ENCODE measurements around the gene SOX6. TPM values are rescaled to one million over a fixed set of nuclear protein-coding genes. Genes with fewer than 3 reads are reported as not detected.
A peak's percentile ranks its signal among the peaks of the same experiment; 100 is the strongest.

The SOX6 gene
- polyA plus RNA-seq, 4 donors: 5.6 to 23.2 (median 21.1) TPM

DNA sequence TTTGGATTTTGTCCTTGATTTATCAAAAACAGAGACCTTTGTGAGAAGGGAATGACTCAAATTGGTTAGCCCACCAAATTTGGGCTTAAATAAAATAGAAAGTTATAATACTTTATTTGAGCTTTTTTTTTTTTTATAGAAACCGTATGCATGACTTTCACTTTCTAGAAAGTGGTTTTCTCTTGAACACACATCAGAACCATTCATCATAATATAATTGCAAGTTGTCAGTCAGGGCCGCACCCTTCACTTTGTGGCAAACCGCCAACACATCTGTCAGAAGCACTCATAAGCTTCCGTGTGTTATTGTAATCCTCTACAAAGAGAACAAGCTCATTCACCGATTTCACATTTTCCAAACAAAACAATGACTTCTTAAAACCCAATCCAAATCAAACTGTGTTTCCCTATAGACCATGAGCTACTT, 76.1 kb downstream of the SOX6 start:
- DNase-seq (ENCODE audit: low read depth in 4 of 4, low spot score in 3 of 4): no peak

DNA sequence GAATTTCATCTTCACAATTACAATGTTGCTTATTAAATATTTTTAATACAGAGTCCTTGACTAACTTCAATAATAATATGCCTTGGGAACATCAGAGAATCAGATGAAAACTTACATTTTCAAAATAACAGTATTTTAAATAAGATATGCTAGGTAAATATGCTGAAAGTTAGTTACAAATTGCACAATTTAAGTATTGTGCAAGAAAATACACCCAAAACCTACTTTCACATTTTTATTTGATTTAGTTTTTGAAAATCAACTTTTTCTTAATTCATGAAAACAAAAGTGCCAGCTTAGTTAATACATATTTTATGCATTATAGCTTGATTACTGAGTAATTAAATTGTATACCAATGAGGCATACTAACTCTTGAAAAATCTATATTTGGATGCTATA, 76.8 kb downstream of the SOX6 start:
- no peak for DNase-seq (ENCODE audit: low read depth in 4 of 4, low spot score in 3 of 4)

DNA sequence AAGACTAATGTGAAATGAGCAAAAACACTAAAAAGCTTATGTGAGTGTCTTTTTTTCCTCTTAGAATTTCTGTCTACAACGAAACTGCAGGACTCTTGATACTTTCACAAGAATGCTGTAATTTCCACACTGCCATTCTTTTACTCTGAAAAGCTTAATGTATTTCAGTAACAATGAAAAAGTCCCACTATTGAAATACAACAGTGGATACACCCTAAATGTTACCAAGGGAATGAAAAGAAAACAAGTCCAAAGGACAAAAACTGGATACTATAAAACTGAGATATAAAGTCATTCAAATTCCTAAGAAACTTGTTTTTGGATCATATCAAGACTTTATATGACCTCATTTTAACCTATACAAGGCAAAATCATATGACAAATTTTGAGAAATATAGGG, 77.4 kb downstream of the SOX6 start:
- no peak for DNase-seq (ENCODE audit: low read depth in 4 of 4, low spot score in 3 of 4)

DNA sequence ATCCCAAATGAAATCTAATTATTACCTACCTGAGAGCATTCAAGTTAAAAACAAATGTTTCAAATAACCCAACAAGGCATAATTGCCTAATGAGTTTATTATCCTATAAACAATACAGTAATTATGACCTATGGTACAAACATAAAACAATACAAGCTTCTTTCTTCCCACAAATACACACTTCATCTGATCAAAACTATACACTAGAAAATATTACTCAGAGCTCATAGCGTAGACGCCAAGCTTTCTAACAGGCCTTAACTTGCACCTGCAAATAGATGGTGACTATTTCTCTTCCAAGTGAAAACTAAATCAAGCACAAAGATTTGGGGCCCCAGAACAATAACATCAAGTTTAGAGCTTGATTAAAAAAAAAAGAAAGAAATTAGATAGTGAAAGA, 78.1 kb downstream of the SOX6 start:
- no peak for DNase-seq (ENCODE audit: low read depth in 4 of 4, low spot score in 3 of 4)

DNA sequence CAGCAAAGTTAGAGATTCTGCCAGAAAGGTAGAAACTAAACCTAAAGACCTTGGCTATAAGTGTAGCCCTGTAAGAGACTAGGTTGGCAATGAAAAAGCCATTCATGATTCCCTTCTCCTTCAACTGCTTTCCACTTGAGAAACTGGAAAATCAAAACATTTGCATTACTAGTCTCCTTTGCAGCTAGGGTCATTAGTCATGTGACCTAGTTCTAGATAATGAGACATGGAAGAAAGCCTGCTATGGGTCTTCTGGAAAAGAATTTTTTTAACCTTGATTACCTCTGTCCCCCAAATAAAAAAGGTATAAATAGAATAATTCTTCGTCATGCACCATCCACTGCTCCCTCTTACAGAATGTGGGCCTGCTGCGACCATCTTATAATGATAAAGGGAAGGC, 80.1 kb downstream of the SOX6 start:
- DNase-seq (ENCODE audit: low read depth in 4 of 4, low spot score in 3 of 4): no peak

DNA sequence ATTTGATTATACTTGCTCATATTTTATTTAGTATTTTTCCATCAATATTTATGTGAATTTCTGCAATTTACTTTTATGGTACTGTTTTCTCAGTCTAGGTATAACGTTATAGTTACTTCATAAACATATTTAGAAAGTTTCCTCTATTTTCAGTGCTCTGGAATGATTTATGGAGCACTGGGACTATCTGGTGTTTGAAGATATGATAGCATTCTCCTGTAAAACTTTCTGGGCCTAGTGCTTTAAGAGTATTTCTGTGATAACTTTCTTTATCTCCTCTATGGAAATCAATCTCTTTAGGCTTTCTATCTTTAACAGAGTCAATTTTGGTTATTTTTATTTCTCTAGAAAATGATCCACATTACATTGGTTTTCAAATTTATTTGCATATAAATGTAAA, 85.1 kb downstream of the SOX6 start:
- DNase-seq (ENCODE audit: low read depth in 4 of 4, low spot score in 3 of 4): no peak

DNA sequence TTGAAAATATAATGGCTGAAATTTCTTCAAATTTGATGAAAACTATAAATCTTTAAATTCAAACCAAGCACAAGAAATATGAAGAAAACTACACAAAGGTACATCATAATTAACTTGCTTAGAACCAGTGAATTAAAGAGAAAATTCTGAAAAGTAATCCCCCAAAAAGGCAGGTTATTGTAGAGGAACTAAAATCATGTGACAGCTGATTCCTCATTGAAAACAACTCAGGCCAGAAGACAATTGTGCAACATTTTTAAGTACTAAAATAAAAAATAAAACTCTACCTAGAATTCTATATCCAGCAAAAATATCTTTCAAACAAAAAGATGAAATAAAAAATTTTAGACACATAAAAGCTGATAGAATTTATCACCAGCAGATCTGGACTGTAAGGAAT, 90.3 kb downstream of the SOX6 start:
- DNase-seq (ENCODE audit: low read depth in 4 of 4, low spot score in 3 of 4): no peak

DNA sequence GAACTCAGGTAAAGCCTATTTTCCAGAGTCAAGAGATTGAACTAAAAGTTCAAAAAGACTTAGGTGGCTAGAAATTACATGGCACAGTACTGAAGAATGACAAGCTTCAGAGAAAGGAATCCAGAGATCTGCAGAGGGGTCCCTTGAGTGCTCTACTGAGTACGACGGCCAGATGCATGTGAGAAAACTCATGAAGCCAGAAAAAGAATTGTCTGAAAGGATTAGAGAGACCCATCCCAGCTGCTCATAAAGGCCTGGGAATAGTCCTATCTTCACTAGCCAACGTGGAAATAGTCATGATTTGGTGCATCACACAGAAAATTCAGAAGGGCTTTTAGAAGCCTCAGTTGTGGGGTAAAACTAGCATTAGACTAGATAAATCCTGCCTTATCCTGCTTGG, 91.3 kb downstream of the SOX6 start:
- no peak for DNase-seq (ENCODE audit: low read depth in 4 of 4, low spot score in 3 of 4)

DNA sequence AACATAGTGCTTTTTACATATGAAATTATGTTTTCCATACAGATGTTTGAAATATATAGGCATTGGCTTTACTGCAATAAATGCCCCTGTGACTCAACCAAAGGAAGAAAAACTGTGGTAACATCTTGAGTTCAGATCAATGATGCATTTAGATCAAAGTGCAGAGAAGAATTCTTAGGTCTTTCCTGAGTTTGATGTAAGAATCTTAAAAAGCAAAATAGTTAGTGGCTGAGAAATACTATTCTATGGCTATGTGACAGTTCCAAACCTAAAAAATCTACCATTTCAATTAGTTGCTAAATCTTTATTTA, 93.7 kb downstream of the SOX6 start:
- DNase-seq (ENCODE audit: low read depth in 4 of 4, low spot score in 3 of 4): no peak

DNA sequence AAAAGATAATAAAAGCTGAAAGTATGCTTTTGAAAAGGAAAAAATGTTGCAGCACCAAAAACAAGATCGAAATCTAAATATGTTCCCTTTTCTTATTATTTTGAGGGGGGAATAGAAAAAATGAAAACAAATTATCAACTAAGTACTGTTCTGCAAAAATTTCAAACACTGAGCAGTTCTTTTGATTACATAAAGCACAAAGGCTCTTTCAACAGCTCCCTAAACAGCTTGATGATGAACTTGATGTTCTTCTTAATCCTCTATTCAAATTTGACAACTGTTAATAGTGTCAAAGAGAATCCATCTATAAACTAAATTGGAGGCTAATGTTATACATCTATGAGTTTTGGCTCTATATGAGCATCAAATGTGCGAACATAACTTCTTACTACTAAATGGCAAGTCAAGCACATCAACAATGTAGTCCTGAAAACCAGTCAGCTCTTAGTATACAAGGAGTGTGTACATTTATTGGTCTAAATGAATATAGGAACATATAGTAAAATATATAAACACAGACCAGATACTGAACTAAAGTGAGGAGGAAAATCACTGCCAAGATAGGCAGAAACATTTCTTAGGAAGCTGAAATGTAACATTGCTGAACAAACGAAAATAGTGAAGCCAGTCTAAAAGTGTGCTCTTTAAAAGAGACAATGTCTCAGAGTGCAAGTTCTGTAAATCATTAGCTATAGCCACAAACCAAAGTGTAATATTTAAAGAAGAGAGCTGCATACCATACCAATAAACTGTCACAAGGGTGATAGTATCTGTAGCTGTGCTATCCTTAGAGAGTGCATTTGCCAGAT, 94.3 kb downstream of the SOX6 start:
- peak in 1 of 4 donors; percentile 10 for DNase-seq (ENCODE audit: low read depth in 4 of 4, low spot score in 3 of 4)

DNA sequence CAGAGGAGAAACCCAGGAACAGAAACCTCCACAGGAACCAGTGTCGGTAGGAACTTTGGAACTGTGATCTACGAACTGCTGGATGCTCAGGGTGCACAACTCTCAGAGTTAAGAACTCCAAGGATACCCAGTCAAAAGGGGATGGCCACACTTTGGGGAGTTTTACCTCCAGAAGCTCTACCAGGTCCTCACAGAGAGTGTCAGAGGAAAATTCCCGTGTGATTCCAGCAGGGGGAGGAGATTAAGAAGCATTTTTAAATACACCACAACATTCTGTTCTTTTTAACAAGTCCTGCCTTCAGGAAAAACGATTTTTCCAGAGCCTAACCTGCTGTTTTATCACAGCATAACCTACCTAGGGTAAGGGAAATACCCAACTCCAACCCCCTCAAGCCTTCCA, 104.0 kb downstream of the SOX6 start:
- no peak for DNase-seq (ENCODE audit: low read depth in 4 of 4, low spot score in 3 of 4)

DNA sequence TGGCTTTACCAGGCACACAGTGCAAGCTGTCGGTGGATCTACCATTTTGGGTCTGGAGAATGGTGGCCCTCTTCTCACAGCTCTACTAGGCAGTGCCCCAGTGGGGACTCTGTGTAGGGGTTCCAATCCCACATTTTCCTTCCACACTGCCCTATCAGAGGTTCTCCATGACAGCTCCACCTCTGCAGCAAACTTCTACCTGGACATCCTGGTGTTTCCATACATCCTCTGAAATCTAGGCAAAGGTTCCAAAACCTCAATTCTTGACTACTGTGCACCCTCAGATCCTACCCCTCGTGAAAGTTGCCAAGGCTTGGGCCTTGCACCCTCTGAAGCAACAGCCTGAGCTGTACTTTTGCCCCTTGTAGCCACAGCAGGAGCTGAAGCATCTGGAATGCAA, 108.1 kb downstream of the SOX6 start:
- DNase-seq (ENCODE audit: low read depth in 4 of 4, low spot score in 3 of 4): no peak

DNA sequence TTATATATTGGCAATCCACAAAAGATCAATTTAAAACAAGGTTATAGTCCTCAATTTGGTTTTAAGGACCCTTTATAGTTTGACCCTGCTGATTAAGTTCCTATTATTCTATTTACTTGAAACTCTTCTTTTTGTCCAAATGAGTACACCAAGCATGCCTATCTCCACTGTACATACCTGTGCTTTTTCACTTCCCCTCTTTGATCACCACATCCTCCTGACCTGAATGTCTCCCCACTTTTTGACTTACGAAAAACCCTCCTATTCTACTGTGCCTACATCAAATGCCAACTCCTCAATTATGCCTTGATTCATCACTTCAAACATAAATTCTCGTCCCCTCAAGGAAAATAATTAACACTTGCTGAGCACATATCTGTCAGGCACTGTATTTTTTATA, 113.5 kb downstream of the SOX6 start:
- DNase-seq (ENCODE audit: low read depth in 4 of 4, low spot score in 3 of 4): no peak

DNA sequence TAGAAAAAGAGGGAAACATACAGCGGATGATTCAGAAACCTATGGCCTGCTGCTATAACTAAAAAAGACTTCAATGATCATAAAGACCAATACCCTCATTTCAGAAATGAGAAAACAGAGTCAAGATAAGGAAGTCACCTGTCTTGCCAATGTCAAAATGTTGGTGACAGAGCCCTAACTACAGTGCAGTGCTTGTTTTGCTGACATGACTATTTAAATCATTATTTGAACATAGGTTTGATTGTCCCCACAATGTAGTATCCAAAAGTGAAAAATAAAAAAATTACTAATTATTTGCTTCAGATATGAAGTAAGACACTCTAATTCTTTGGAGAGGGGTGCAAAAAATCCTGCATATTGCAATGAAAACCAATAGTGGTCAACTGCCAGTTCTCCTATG, 115.7 kb downstream of the SOX6 start:
- no peak for DNase-seq (ENCODE audit: low read depth in 4 of 4, low spot score in 3 of 4)

DNA sequence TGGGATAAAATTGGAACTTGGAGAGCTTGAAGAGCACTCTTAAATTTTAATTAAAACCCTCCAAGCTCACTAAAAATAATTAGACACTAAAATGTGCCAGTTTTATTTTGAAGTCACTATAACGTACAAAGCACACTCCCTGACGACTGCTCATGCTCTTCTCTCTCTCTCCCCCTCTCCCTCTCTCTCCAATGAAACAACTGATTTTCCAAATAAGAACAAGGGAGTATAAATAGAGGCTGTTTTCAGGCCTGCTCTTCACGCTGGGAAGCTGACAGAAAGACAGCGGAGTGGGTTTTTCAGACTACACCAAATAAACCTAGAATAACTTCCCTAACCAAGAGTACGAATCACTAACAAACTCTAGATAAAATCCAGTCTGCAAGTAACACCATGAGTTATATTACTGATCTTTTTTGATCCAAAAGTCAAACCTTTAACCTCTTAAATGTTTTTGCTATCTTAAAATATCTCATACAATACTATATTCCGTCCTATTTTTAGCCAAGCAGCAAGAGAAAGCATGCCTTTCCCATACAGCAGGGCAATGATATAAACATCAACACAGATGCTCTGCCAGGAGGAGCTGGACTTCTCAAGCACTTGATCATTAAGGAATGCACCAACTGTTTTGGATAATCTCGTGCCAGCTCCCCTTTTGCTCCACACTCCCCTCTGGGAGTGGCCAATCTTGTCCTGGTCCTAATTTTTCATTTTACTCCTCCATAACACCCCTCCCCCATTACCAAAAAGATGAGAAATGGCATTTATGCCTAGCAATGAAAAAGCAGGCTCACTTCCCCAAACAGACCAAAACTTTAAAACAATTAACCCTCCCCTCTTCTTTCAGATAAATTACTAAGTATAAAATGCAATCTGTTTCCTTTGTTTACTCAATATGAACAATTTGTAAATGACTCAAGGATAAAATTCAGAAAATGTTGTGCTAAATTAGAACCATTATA, 116.9 kb downstream of the SOX6 start:
- no peak for DNase-seq (ENCODE audit: low read depth in 4 of 4, low spot score in 3 of 4)

DNA sequence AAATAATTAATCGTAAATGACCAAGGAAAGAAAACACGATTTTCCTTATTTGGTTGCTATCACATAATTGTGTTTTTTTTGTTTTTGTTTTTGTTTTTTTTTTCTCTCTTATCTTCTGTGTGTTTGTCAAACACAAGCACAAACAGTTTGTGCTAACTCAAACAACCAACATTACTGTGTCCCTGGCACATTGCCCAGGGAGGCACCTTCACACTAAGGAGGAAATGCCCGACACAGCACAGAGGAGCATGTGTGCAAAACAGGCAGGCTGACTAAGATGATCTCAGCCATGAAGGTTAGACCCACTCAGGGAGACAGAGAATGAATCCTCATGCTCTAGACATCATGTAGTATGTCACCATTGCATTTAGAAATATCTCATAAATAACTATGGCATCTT, 130.1 kb downstream of the SOX6 start:
- peak in 1 of 4 donors; percentile 31 for DNase-seq (ENCODE audit: low read depth in 4 of 4, low spot score in 3 of 4)

DNA sequence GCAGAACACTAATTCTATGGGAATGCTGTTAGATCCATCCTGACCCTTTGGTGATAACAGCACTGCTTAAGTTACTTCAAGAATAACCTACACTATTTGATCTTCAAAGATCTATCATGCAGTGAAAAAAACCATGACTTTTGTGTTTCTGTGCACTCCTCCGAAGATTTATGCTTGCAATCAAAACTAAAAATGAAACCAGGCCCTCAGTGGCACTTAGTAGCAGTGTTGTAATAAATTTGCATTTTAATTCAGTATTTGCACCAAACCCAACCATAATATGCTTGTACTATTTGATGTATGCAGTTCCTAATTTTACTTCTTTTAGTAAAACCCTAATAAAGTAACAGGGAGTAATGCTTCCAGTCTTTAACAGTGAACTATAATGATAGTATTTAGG, 130.7 kb downstream of the SOX6 start:
- no peak for DNase-seq (ENCODE audit: low read depth in 4 of 4, low spot score in 3 of 4)

DNA sequence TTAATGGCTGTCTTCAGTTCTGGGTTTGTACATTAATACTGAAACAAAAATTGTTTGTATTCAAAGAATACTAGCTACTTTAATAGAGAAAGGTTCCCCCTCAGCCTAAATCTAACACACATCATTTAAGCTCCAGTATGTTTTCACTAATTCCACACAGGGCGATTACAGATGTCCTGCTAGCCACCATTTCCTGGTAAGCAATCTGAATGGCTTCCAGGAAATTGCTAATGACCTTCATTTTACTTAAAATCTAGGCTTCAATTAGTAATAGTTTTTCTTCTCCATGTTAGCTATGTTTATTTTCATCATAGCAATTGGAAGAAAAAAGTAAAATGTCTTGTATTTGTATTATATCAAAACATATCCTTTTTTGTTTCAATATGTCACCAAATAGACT, 132.8 kb downstream of the SOX6 start:
- DNase-seq (ENCODE audit: low read depth in 4 of 4, low spot score in 3 of 4): no peak

DNA sequence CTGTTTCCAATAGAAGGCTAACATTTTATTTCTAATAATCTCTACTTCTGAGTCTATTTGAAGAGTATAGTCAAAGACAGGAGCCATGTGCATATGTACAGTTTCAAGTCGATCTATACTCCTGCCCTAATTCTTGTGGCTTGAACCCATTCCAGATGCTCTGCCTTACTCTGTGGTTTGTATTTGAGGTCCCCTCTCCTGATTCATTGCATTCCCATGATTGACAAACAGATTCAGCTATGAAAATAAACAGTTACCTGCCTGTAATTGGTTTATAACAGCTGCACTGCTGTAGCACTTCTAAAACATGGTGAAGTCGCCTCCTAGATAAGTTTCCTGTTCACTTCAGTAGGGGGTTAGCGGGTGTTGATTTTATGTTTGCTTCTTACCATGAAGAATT, 138.7 kb downstream of the SOX6 start:
- no peak for DNase-seq (ENCODE audit: low read depth in 4 of 4, low spot score in 3 of 4)

DNA sequence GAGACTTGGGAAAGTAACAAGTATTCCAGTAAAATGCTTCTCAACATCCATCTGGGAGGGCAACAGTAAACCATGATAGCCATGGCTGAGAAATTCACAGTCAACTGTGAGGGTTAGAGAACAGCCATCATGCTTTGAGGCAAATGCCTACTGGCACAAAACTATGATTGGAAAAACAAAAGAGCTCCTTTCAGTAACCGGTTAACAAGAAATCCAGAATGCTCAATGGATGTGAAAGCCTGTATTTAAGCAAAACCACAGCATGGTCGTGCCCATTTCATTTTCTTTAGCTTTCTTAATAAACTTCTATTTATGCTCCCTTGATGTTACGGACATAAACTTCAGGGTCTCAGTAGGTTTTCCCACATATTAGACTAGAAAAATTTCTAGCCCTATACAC, 139.5 kb downstream of the SOX6 start:
- DNase-seq (ENCODE audit: low read depth in 4 of 4, low spot score in 3 of 4): no peak

DNA sequence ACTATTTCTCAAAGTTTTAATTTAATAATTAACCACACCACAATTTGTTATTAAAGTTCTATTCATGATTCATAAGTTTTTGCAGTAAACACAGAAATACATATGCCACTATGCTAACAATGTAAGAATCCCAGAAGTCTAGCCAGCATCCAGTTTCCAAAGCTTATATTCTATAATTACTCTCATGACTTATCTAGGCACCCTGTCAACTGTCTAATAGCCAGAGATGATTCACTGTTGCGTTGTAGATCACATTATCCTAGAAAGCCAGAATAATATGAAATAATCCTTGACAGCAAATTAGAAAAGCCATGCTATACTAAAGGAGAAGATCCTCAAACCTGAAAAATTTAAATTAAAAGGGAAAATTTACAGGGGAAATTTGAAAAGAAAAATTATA, 141.0 kb downstream of the SOX6 start:
- DNase-seq (ENCODE audit: low read depth in 4 of 4, low spot score in 3 of 4): no peak

DNA sequence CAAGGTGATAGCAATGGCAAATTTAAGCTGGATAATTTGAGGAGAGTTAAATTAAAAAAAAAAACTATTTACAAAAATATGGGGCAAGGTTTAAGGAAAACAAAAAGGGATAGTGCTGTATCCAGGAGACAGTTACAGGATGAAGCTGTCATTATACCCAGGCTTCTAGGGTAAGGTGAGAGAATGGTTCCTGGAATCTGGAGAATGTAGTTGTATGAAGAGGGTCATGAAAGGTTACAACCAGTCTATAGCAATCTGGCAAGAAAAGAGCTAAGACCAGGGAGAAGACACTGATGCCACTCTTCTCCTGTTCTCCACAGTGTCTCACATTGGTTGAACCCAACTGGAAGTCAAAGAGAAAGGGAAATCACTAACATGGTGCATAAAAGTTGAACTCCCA, 144.9 kb downstream of the SOX6 start:
- DNase-seq (ENCODE audit: low read depth in 4 of 4, low spot score in 3 of 4): no peak
